Calu3 (cell line): ENCODE data around the gene MKI67. TPM values are rescaled to one million over a fixed set of nuclear protein-coding genes. Genes with fewer than 3 reads are reported as not detected.

Experiments used
- BruUV-seq: library from RNA; stranded (reverse); fragments of 400-500 nt; replicated peaks from 2 replicates; lab custom pipeline; 2021; lab: Mats Ljungman, UMichigan
- CTCF ChIA-PET: fragments of 300-600 bp; sonication (Branson Sonifier 250); formaldehyde crosslinking; loops from one replicate; lab custom pipeline; 2022; ENCODE audit warnings: antibody characterized with exemption; lab: Charles Lee
- DNase-seq: peaks from one replicate; pipeline ENCODE4 v3.0.0; 2022
- H3K27ac Mint-ChIP-seq: one replicate; pipeline ENCODE4 v1.8.0; 2022; ENCODE audit warnings: mixed read lengths; ENCODE audit not compliant: unreplicated experiment
- H3K27me3 Mint-ChIP-seq: one replicate; pipeline ENCODE4 v1.8.0; 2022; ENCODE audit warnings: mixed read lengths; ENCODE audit not compliant: unreplicated experiment
- H3K36me3 Mint-ChIP-seq: one replicate; pipeline ENCODE4 v1.8.0; 2022; ENCODE audit warnings: mild to moderate bottlenecking, moderate library complexity, mixed read lengths; ENCODE audit not compliant: insufficient read depth, unreplicated experiment
- H3K4me1 Mint-ChIP-seq: one replicate; pipeline ENCODE4 v1.8.0; 2022; ENCODE audit warnings: mild to moderate bottlenecking, low read depth, mixed read lengths; ENCODE audit not compliant: unreplicated experiment
- H3K4me3 Mint-ChIP-seq: one replicate; pipeline ENCODE4 v1.8.0; 2022; ENCODE audit warnings: mild to moderate bottlenecking, low read depth, moderate library complexity, mixed read lengths; ENCODE audit not compliant: unreplicated experiment
- H3K9me3 Mint-ChIP-seq: one replicate; pipeline ENCODE4 v1.8.0; 2022; ENCODE audit warnings: low read depth, mixed read lengths; ENCODE audit not compliant: unreplicated experiment
- intact Hi-C: fragments of 100-400 bp; cut with micrococcal nuclease; formaldehyde crosslinking; loops from one replicate; pipeline ENCODE4 v1.10.0; 2022; ENCODE audit not compliant: unreplicated experiment
- total RNA-seq: library from RNA; stranded (reverse); gene quantifications from 2 replicates; pipeline ENCODE4 v1.2.3, GENCODE V29; 2022
- TF ChIP-seq, protein P1 (sequence below): fragments of 200-600 bp; IDR thresholded peaks from one replicate; pipeline ENCODE4 v1.8.0; 2022; ENCODE audit warnings: antibody characterized with exemption; ENCODE audit not compliant: unreplicated experiment

The MKI67 gene
- total RNA-seq, 1 experiment from 2014 or later: 87.8 TPM

DNA sequence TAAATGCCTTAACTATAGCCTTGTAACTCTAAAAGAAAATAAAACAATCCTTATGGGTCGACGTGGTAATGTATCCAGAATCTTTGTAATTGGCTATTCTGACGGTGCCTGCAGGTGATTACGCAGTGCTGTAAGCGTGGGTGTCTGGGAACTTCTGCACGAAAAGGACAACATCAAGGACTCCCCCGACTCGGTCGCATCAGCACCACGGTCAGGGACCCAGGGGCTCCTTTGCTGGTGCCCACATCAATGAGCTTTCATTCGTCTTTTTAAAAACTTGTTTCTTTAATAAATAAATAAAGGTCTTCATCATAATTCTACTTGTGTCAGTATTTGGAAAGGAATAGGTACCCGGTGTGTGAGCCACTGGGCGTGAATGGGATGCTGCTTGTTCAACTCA lies 13.2 kb downstream of the MKI67 start:
- peaks cover 7% of the 10 kb centered on the region for H3K36me3 Mint-ChIP-seq
- no TSS peak for BruUV-seq
- TF ChIP-seq, protein P1, sequence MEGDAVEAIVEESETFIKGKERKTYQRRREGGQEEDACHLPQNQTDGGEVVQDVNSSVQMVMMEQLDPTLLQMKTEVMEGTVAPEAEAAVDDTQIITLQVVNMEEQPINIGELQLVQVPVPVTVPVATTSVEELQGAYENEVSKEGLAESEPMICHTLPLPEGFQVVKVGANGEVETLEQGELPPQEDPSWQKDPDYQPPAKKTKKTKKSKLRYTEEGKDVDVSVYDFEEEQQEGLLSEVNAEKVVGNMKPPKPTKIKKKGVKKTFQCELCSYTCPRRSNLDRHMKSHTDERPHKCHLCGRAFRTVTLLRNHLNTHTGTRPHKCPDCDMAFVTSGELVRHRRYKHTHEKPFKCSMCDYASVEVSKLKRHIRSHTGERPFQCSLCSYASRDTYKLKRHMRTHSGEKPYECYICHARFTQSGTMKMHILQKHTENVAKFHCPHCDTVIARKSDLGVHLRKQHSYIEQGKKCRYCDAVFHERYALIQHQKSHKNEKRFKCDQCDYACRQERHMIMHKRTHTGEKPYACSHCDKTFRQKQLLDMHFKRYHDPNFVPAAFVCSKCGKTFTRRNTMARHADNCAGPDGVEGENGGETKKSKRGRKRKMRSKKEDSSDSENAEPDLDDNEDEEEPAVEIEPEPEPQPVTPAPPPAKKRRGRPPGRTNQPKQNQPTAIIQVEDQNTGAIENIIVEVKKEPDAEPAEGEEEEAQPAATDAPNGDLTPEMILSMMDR: no peak
- no peaks in the 10 kb centered on the region for H3K9me3 Mint-ChIP-seq
- H3K4me3 Mint-ChIP-seq: no peak overlapping the region
- intact Hi-C loops: no loop called here
- no peaks in the 10 kb centered on the region for H3K4me1 Mint-ChIP-seq
- no peak overlapping the region for H3K27ac Mint-ChIP-seq
- H3K27me3 Mint-ChIP-seq: no peaks in the 10 kb centered on the region
- DNase-seq: no peak
- CTCF ChIA-PET: no interaction called here

GRCh38 chr10:128111696-128112095 lies 14.5 kb downstream of the MKI67 start:
- no peaks in the 10 kb centered on the region for H3K27me3 Mint-ChIP-seq
- no peaks in the 10 kb centered on the region for H3K9me3 Mint-ChIP-seq
- no peaks in the 10 kb centered on the region for H3K4me1 Mint-ChIP-seq
- TF ChIP-seq, protein P1: no peak
- BruUV-seq: no TSS peak
- H3K4me3 Mint-ChIP-seq: no peak overlapping the region
- CTCF ChIA-PET: no interaction called here
- peaks cover 7% of the 10 kb centered on the region for H3K36me3 Mint-ChIP-seq
- intact Hi-C loops: no loop called here
- no peak overlapping the region for H3K27ac Mint-ChIP-seq
- no peak for DNase-seq

DNA sequence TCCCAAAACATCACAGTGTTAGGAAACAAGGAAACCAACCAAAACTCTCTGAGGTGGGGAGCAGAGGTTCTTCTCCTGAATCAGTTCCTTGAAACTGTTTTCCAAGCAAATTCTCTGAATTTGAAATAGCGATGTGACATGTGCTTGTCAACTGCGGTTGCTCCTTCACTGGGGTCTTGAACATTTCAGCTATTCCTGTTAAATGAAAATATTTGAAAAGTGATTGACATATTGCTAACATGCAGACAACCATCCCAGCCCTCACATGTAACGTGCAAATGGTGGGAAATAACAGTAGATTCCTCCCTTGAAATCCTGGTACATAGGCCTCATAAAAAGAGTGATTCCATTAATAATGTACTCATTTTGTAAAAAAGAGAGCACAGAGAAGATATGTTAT lies 15.9 kb downstream of the MKI67 start:
- CTCF ChIA-PET: no interaction called here
- no TSS peak for BruUV-seq
- no peak overlapping the region for H3K27ac Mint-ChIP-seq
- H3K4me3 Mint-ChIP-seq: no peak overlapping the region
- DNase-seq: no peak
- H3K9me3 Mint-ChIP-seq: no peaks in the 10 kb centered on the region
- no peaks in the 10 kb centered on the region for H3K4me1 Mint-ChIP-seq
- intact Hi-C loops: no loop called here
- no peaks in the 10 kb centered on the region for H3K36me3 Mint-ChIP-seq
- H3K27me3 Mint-ChIP-seq: no peaks in the 10 kb centered on the region
- TF ChIP-seq, protein P1: no peak

DNA sequence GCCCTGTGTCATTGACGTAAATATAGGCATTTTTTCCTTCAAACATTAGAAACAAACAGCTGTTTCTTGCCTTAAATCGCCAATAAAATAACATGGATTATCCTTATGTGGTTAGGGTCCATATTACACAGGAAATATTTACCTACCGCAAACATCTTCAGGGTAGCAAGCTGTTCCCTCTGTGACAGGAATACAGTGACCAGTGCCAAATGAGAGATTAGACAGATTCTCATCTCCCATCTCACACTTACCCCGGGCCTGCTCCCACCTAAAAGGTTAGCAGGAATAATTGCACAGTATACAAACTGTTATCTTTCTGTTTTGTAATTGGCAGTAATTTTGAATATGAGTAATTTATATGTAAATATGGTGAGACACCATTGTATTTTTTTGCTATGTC lies 16.5 kb downstream of the MKI67 start:
- Mint-ChIP-seq H3K4me3 (no peak overlapping the region), H3K9me3 (no peaks in the 10 kb centered on the region), H3K4me1 (no peaks in the 10 kb centered on the region), H3K36me3 (peaks cover 2% of the 10 kb centered on the region), H3K27ac (no peak overlapping the region), H3K27me3 (no peaks in the 10 kb centered on the region)
- intact Hi-C loops: no loop called here
- no peak for DNase-seq
- CTCF ChIA-PET: no interaction called here
- TF ChIP-seq, protein P1: no peak
- no TSS peak for BruUV-seq

GRCh38 chr10:128105383-128105782 lies 20.8 kb downstream of the MKI67 start:
- H3K4me3 Mint-ChIP-seq: no peak overlapping the region
- H3K27ac Mint-ChIP-seq: no peak overlapping the region
- peaks cover 10% of the 10 kb centered on the region for H3K36me3 Mint-ChIP-seq
- H3K9me3 Mint-ChIP-seq: no peaks in the 10 kb centered on the region
- intact Hi-C loops: no loop called here
- no peaks in the 10 kb centered on the region for H3K27me3 Mint-ChIP-seq
- BruUV-seq: no TSS peak
- CTCF ChIA-PET: no interaction called here
- DNase-seq: no peak
- H3K4me1 Mint-ChIP-seq: no peaks in the 10 kb centered on the region
- TF ChIP-seq, protein P1: no peak
